IPS-NIHi7 (cell line): ENCODE results near the gene TNFRSF19.

Source experiments
- DNase-seq: peaks from one replicate; pipeline ENCODE4 v3.0.0; 2012; ENCODE audit warnings: mixed read lengths; ENCODE audit errors: extremely low spot score

Gene TNFRSF19

GRCh38 chr13:23683084-23683483 is 112.9 kb downstream of the TNFRSF19 start:
- no peak for DNase-seq

DNA sequence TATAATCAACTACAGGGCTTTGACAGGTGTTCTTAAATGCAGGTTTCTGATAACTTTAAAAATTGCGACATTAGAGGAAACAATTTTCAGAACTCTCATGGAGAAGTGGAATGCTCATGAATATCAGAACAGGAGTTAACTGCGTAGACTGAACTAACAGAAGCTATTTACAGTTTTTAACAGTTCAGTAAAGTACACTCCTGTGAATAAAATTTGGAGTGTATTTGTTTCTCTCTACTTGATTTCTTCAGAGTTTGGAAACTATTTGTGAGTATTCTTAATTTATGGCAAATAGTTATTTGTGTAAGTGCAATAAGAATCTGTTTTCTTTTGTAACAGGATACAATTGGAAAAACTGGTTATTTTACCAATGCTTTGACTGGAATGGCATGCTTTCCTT is 114.4 kb downstream of the TNFRSF19 start:
- DNase-seq, result no peak

DNA sequence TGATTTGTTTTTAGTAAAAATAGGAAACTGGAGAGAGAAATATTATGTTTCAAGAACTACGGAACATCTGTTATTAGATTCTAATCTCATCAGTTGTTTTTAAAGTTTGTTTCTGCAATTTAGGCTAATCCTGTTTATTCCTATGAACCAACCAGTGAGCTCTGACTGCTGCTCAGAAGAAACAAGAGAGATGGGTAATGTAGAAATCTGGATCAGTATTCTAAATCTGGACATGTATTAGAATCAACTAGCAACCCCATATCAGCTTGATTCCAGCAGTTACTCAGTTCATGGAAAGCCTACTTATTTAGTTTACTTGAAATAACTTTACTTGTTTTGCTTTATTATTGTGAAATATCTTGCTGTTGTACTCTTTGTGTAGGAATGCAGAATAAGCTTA is 115.2 kb downstream of the TNFRSF19 start:
- no peak for DNase-seq

DNA sequence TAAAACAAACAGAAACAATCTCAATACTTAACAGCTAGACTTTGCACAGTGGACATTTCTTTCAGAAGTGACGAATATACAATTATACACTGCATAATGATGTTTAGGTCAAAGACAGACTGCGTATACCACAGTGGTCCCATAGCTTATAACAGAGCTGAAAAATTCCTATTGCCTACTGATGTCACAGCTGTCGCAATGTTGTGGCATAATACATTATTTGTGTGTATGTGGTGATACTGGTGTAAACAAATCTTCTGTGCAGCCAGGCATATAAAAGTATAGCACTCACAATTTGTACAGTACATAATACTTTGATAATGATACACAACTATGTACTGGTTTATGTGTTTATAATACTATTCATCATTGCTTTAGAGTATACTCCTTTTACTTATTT is 116.7 kb downstream of the TNFRSF19 start:
- DNase-seq, result no peak

DNA sequence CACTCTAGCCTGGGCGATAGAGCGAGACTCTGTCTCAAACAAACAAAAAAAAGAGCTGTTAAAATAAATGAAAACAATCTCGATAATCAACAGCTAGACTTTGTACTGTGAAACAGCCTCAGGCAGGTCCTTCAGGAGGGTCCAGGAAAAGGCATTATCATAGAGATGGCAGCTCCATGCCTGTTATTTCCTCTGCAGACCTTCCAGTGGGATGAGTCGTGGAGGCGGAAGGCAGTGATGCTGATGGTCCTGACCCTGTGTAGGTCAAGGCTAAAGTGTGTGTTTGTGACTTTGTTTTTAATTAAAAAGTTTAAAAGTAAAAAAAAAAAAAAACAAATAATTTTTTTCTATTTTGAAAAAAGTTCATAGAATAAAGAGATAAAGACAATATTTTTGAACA is 117.4 kb downstream of the TNFRSF19 start:
- no peak for DNase-seq

GRCh38 chr13:23688336-23688735 is 118.1 kb downstream of the TNFRSF19 start:
- no peak for DNase-seq

DNA sequence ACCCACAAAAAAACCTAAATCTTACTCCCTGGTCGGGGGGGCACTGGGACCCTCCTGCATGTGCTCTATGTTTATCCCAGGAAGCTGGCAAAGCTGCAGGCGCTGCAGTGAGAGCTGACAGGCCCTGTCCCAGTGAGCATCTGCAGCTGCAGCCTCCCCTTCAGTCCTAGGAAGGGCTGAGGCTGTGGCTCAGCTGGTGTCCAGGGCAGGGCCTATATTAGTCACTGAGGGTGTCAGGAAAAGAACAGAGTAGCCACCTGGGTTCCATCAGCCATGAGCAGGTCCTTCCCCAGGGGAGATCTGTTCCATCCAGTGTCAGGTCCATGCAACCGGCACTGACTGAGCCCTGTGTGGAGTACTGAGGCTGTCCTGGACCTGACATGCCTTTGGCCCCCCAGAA is 120.5 kb downstream of the TNFRSF19 start:
- no peak for DNase-seq

DNA sequence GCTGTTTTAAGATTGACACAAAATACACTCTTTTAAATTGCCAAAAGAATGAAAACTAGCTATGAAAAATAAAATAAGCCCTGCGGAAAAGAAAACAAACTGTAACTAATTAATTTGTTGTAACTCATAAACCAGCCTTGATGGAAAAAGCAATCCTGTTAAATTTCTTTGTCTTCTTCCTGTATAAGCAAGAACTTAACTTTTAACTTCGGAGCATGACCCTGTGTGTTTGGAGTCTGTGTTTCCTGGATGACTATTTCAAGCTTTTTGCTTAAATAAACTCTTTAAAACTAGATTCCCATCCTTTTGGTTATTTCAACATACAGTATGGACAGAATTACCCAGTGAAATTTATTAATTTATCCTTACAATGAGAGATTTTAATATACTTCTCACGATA is 122.6 kb downstream of the TNFRSF19 start:
- no peak for DNase-seq

GRCh38 chr13:23695196-23695595 is 125.0 kb downstream of the TNFRSF19 start:
- DNase-seq, result no peak

- no peak for DNase-seq
Measured at GRCh38 chr13:23695711-23696464, 125.7 kb downstream of the TNFRSF19 start.

DNA sequence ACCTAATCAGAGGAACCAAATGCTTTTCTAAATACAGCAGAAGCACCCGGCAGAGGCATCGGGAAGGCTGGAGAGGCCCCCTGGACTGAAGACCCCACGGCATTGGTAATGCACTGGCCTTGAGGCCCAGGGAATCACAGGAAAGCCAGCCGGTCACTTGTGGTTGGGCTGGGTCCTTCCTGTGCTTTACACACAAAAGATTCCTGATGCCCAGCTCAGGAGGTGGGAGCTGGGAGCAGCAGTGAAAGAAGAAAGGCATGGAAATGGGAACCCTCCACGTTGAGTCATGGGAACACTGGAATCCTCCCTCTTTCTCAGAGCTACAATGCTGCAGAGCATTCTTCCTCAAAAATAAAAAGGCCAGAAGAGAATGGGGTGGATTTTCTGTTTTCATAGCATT is 126.4 kb downstream of the TNFRSF19 start:
- DNase-seq, result peak; percentile 44

GRCh38 chr13:23697772-23698313 is 127.6 kb downstream of the TNFRSF19 start:
- DNase-seq, result no peak

GRCh38 chr13:23699271-23699670 is 129.1 kb downstream of the TNFRSF19 start:
- no peak for DNase-seq

DNA sequence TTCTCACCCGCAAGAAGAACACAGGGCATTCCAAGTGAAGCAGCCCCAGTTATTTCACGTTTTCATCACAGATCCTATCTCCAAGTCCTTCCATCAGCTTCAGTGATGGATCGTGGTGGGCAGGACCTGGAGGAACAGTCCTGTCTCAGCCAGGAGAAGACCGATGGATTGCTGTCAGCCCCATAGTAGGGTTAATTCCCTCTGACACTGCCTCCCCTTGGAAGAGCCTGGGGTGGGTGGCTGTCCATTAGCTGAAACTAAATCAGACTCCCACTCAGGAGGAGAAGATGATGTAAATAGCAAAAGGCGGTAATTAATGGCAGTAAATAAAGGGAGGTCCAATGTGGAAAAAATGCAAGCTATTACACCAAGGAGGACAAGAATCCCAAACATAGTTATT is 131.0 kb downstream of the TNFRSF19 start:
- no peak for DNase-seq

DNA sequence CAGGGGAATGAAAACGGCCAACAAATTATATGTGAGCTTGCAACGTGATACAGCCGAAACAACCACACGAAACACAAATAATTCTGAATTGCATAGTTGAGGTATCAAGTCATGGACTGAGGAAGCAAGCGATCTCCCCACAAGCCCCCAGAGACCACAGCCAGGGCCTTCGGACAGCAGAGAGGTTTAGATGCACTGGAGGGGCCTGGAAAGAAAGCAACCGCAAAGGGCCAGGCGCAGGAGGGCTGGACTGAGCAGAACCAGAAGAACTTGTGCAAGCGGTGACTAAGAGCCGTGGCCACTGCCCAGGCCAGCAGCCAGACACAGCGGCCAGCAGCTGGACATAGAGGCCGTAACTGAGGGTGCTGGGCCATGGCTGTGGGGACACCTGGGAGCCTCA is 131.4 kb downstream of the TNFRSF19 start:
- no peak for DNase-seq

DNA sequence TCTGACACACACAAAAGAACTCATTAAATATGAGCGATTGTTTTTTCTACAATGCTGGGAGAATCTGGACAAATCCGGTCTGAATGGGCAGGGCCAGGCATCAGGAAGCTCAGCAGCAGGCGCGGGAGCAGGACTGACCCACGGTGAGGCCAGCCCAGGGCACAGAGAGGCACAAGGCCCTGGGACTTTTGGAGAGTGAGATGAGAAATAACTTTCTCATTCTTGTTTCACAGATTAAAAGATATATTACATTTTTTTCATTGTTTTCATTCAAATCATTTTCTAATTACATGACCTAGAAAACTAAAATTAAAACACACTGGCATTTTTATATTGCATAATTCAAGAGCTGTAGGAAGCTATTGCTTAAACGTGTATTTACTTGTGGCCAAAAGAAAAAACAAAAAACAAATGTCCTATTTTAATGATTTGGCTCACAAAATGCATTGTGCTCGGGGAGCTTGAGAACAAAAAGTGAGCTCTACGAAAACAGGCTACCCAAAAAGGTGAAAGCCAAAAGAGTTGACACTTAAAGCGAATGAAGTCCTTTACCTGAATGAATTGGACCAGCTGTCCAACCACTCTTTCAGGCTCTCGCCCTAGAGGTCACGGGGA is 133.1 kb downstream of the TNFRSF19 start:
- DNase-seq, result no peak

- no peak for DNase-seq
Measured at GRCh38 chr13:23705583-23705982, 135.4 kb downstream of the TNFRSF19 start.

DNA sequence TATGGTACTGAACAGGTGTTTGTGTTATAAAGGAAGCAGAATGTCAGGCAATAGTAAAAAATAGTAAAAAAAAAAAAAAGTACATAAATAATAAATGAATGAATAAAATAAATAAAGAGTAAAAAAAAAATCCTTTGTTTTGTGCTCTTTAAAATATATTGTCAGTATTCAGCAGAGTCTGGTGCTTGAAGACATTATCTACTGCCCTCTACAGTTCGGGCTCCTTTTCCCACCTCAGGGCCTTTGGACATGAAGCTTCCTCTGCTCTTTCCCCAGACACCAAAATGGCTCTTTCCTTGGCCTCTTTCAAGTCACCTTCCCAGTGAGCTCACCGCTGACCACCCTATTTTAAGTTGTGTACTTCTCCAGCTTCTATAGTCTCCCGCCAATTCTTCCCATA is 137.5 kb downstream of the TNFRSF19 start:
- no peak for DNase-seq

- no peak for DNase-seq
Measured at GRCh38 chr13:23709536-23709935, 139.3 kb downstream of the TNFRSF19 start.

GRCh38 chr13:23710366-23710765 is 140.2 kb downstream of the TNFRSF19 start:
- no peak for DNase-seq

DNA sequence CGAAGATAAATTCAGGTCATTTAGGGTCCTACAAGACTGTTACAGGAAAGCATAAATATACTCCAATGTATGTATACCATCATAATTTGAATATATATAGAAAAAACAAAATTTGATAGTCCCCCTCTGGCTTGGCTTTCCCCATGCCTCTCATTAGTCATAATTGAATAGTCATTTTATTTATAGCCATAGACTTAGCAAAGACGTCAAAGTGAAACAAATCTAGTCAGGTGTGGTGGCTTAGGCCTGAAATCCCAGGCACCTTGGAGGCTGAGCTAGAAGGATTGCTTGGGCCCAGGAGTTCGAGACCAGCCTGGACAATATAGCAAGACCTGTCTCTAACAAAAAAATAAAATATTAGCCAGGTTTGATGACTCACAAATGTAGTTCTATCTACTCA is 141.1 kb downstream of the TNFRSF19 start:
- DNase-seq, result no peak

- no peak for DNase-seq
Measured at GRCh38 chr13:23714672-23715071, 144.5 kb downstream of the TNFRSF19 start.

DNA sequence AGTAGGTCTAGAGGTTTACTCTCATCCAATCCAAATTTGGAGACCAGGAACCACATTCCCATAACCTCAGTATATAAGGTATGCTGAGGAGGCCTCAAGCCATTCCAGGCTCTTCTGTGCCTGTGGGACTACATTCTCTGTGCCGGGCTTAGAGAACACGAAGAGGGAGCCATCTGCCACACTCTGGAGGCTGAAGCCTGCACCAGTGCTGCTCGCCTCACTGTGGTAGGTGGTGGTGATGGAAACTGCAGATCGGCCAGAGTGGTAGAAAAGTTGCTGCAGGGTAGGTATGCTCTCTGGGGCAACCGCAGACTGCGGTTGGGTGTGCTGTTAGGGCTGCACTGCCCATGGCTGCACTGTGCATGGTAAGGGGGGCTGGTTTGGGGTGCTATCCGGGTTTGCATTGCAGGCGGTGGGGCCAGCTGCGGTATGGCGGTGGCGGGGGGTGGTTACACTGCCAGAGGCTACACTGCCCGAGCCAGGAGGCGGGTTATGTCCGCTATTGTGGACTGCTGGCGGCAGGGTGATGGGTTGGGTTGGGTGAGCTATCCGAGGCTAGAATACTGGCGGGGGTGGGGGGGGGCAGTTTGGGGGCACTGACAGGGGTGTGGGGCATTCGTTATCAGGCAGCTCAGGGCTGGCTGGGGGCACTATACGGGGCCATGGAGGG is 145.0 kb downstream of the TNFRSF19 start:
- DNase-seq, result no peak
